ENCODE results near the gene ANTKMT.
"Not testable (repeated sequence)": the region's sequence is repeated elsewhere in the genome, so short reads cannot be mapped to it uniquely, and the experiment has no call there.

ANTKMT gene

GRCh38 chr16:712740-713250 lies 8.2 kb upstream of the ANTKMT start:
- TF ChIP-seq, protein P1, sequence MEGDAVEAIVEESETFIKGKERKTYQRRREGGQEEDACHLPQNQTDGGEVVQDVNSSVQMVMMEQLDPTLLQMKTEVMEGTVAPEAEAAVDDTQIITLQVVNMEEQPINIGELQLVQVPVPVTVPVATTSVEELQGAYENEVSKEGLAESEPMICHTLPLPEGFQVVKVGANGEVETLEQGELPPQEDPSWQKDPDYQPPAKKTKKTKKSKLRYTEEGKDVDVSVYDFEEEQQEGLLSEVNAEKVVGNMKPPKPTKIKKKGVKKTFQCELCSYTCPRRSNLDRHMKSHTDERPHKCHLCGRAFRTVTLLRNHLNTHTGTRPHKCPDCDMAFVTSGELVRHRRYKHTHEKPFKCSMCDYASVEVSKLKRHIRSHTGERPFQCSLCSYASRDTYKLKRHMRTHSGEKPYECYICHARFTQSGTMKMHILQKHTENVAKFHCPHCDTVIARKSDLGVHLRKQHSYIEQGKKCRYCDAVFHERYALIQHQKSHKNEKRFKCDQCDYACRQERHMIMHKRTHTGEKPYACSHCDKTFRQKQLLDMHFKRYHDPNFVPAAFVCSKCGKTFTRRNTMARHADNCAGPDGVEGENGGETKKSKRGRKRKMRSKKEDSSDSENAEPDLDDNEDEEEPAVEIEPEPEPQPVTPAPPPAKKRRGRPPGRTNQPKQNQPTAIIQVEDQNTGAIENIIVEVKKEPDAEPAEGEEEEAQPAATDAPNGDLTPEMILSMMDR (IDR thresholded peaks at IDR 0.05; ENCODE audit: control insufficient read depth, extremely low read depth, insufficient read depth) = peak; percentile 43
- not testable (repeated sequence) for DNase-seq (ENCODE audit: low read depth); H3K4me3 ChIP-seq (ENCODE audit: low read depth, low read length)

DNA sequence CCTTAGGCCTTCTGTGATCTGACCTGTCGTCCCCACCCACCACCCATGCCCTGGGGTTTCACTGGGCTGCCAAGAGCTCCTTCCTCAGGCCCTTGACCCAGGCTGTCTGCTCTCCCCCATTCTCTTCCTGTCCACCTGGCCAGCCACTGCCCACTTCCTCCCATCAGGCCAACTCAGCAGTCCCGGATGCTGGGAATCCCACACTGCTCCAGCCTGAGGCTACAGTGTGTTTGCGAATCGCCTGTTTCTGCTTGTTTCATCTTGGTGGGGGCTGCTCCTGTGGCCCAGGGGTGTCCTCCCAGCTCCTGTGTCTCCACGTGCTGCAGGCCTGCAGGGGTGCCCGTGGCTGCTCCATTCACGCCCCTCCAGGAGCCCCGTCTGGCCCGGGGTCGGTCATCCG lies 6.9 kb upstream of the ANTKMT start:
- DNase-seq (ENCODE audit: low read depth) = no peak
- peak overlapping the region; percentile 42; the same call in 1 of the 2 replicates for H3K4me3 ChIP-seq (ENCODE audit: low read depth, low read length)
- TF ChIP-seq, protein P1 (IDR thresholded peaks at IDR 0.05; ENCODE audit: control insufficient read depth, extremely low read depth, insufficient read depth) = no peak

DNA sequence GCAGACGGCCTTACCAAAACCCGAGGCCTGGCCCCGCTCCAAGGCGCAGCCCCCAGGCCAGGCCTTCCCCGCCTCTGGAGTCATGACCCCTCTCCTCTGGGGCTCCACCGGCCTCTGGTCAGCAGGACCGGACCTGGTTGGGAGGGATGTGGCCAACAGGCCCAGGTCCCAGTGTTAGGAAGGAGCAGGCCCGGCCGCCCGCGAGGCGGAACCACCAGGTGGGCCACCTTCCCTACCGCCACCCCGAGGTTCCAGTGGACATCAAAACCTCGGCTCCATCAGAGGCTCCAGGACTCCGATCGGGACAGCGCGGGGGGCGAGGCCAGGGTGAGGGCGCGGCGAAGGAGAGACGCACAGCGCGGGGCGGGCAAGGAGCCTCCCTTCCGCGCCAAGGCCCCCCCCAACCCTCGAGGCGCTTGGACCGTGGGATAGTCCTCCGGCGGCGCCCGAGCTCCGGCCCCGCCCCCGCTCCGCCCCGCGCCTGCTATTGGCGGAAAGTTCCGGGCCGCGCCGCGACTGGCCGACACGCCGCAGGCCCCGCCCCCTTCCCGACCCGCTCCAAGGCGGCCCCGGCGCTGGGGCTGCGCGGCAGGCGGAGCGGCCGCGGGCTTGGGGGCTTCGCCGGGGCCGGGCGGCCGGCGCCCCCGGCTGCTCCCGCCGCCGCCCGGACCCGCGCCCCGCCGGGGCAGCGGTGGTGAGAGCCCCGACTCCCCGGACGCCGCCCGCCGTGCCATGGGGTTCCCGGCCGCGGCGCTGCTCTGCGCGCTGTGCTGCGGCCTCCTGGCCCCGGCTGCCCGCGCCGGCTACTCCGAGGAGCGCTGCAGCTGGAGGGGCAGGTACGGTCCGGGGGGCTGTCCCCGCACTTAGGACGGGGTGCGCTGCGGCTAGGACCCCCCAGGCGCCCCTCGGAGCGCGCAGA lies 6.1 kb upstream of the ANTKMT start, which contains the start of gene METRN:
Gene METRN, plus strand, starts transcription at position 561 of the 919 bp plus-strand sequence. Its CDS starts 172 bp downstream, at position 733.
- no peak for DNase-seq (ENCODE audit: low read depth)
- peak within 1 kb of the TSS; percentile 69 for H3K4me3 ChIP-seq (ENCODE audit: low read depth, low read length)
- TF ChIP-seq, protein P1 (IDR thresholded peaks at IDR 0.05; ENCODE audit: control insufficient read depth, extremely low read depth, insufficient read depth) = no peak

DNA sequence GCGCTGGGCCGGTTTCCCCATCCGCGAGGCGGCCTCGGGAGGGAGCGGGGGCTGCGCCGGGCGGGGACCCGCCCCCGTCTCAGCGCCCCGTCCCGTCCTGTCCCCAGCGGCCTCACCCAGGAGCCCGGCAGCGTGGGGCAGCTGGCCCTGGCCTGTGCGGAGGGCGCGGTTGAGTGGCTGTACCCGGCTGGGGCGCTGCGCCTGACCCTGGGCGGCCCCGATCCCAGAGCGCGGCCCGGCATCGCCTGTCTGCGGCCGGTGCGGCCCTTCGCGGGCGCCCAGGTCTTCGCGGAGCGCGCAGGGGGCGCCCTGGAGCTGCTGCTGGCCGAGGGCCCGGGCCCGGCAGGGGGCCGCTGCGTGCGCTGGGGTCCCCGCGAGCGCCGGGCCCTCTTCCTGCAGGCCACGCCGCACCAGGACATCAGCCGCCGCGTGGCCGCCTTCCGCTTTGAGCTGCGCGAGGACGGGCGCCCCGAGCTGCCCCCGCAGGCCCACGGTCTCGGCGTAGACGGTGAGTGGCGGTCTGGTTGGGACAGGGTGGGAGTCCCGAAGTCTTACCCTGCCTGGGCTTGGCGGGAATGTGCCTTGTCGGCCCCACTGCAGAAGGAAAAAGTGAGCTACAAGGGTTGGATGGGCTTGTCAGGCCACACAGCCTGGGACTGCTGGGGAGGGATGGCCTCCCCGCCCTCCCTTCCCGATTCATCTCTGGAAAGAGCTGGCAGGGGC lies 5.3 kb upstream of the ANTKMT start:
- TF ChIP-seq, protein P1 (IDR thresholded peaks at IDR 0.05; ENCODE audit: control insufficient read depth, extremely low read depth, insufficient read depth) = peak; percentile 52
- H3K4me3 ChIP-seq (ENCODE audit: low read depth, low read length) = peak overlapping the region; percentile 69
- DNase-seq (ENCODE audit: low read depth) = no peak

GRCh38 chr16:716200-716568 lies 4.8 kb upstream of the ANTKMT start:
- DNase-seq (ENCODE audit: low read depth) = no peak
- TF ChIP-seq, protein P1 (IDR thresholded peaks at IDR 0.05; ENCODE audit: control insufficient read depth, extremely low read depth, insufficient read depth) = no peak
- H3K4me3 ChIP-seq (ENCODE audit: low read depth, low read length) = peak overlapping the region; percentile 69

- TF ChIP-seq, protein P1 (IDR thresholded peaks at IDR 0.05; ENCODE audit: control insufficient read depth, extremely low read depth, insufficient read depth) = no peak
- DNase-seq (ENCODE audit: low read depth) = no peak
- H3K4me3 ChIP-seq (ENCODE audit: low read depth, low read length) = peak overlapping the region; percentile 69
These were observed 4.1 kb upstream of the ANTKMT start for GRCh38 chr16:716768-717325.

Measured in LNCaP clone FGC (cell line).